ENCODE data around the gene IL5RA. TPM values are rescaled to one million over a fixed set of nuclear protein-coding genes. Genes with fewer than 3 reads are reported as not detected.

The IL5RA gene
- total and polyA plus RNA-seq, 10 of the 15 experiments (the other 5 are each of a cell fraction or from before 2014, with no cell fraction given): 0.04 to 0.53 (median 0.14) TPM; not detected in 6

DNA sequence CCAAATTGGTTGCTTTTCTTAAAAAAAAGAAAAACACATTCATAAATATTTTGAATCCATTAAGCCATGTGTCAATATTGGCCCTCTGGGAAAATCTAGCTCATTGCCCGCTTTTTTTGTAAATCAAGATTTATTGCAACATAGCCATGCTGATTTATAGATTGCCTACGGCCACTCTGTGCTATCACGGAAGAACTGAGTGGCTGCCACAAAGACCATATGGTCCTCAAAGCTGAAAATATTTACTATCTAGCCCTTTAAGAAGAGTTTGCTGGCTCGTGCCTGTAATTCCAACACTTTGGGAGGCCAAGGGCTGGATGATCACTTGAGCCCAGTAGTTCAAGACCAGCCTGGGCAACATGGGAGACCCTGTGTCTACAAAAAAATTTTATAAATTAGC lies 45.9 kb downstream of the IL5RA start (continued):
- TF ChIP-seq, protein P1, sequence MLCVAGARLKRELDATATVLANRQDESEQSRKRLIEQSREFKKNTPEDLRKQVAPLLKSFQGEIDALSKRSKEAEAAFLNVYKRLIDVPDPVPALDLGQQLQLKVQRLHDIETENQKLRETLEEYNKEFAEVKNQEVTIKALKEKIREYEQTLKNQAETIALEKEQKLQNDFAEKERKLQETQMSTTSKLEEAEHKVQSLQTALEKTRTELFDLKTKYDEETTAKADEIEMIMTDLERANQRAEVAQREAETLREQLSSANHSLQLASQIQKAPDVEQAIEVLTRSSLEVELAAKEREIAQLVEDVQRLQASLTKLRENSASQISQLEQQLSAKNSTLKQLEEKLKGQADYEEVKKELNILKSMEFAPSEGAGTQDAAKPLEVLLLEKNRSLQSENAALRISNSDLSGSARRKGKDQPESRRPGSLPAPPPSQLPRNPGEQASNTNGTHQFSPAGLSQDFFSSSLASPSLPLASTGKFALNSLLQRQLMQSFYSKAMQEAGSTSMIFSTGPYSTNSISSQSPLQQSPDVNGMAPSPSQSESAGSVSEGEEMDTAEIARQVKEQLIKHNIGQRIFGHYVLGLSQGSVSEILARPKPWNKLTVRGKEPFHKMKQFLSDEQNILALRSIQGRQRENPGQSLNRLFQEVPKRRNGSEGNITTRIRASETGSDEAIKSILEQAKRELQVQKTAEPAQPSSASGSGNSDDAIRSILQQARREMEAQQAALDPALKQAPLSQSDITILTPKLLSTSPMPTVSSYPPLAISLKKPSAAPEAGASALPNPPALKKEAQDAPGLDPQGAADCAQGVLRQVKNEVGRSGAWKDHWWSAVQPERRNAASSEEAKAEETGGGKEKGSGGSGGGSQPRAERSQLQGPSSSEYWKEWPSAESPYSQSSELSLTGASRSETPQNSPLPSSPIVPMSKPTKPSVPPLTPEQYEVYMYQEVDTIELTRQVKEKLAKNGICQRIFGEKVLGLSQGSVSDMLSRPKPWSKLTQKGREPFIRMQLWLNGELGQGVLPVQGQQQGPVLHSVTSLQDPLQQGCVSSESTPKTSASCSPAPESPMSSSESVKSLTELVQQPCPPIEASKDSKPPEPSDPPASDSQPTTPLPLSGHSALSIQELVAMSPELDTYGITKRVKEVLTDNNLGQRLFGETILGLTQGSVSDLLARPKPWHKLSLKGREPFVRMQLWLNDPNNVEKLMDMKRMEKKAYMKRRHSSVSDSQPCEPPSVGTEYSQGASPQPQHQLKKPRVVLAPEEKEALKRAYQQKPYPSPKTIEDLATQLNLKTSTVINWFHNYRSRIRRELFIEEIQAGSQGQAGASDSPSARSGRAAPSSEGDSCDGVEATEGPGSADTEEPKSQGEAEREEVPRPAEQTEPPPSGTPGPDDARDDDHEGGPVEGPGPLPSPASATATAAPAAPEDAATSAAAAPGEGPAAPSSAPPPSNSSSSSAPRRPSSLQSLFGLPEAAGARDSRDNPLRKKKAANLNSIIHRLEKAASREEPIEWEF (IDR thresholded peaks at IDR 0.05; ENCODE audit: insufficient replicate concordance, low read depth, low read length): no peak
- no peak for TF ChIP-seq POLR2AphosphoS2 (IDR thresholded peaks at IDR 0.05; ENCODE audit: low read depth, low read length)
- no peak for TF ChIP-seq JUNB (IDR thresholded peaks at IDR 0.05)
- TF ChIP-seq SIN3A (IDR thresholded peaks at IDR 0.05; ENCODE audit: low read depth, low read length): no peak
- TF ChIP-seq CHD1 (IDR thresholded peaks at IDR 0.05; ENCODE audit: low read depth, low read length): no peak

DNA sequence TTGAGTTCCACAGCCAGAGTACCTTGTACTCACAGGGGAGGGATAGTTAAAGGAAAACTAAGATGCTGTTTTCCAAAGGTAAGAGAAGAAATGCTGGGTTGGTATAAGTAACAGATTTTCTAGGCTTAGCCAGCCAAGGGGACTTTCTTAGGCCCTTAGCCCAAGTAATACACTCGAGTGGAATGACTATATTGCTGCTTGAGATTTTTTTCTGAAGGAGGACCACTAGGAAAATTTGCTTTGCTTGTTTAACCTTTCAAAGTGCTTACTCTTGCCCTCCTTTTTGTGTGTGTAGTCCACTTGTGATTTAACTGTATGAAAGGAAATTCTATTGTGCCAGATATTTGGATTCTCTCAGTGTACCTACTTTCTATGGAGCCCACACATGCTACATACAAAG lies 50.5 kb downstream of the IL5RA start:
- ChIA-PET RAD21 (ENCODE audit: unreplicated experiment) (no interaction called here), POLR2A (no interaction called here), CTCF (no interaction called here), SMC1A (ENCODE audit: uncharacterized antibody, unreplicated experiment) (no interaction called here)
- Histone ChIP-seq H3K4me3 (no peak overlapping the region), H3K4me1 (ENCODE audit: control insufficient read depth, insufficient read depth, low read length) (no peaks in the 10 kb centered on the region), H3K27ac (ENCODE audit: control insufficient read depth, insufficient read depth) (no peak overlapping the region), H2AFZ (ENCODE audit: control insufficient read depth, low read depth, low read length) (no peak overlapping the region), H4K20me1 (ENCODE audit: control insufficient read depth, insufficient read depth) (no peaks in the 10 kb centered on the region), H3K9ac (ENCODE audit: control insufficient read depth, insufficient read depth, low read length) (no peak overlapping the region), H3K36me3 (ENCODE audit: control insufficient read depth in 2 of 2, insufficient read depth in 2 of 2, low read length in 1 of 2) (no peaks in the 10 kb centered on the region), H3K79me2 (ENCODE audit: control insufficient read depth, insufficient read depth, low read length) (no peaks in the 10 kb centered on the region), H3K9me3 (replicated peaks; ENCODE audit: control insufficient read depth, insufficient read depth, low read length) (no peaks in the 10 kb centered on the region; the same call in 2 of the 3 replicates), H3K27me3 (replicated peaks in 1 of 2; ENCODE audit: control insufficient read depth in 2 of 2, insufficient read depth in 2 of 2, low read length in 1 of 2) (no peaks in the 10 kb centered on the region), H3K4me2 (ENCODE audit: control insufficient read depth, insufficient read depth) (no peak overlapping the region)
- intact Hi-C loops (cut with micrococcal nuclease; ENCODE audit: unreplicated experiment) (no loop called here), in situ Hi-C loops (cut with MboI) (no loop called here)
- BruUV-seq (replicated peaks): no TSS peak
- FAIRE-seq: no peak
- 0% methylated on average over 1 of the region's 1 CpG for WGBS (ENCODE audit: insufficient coverage, insufficient replicate concordance, low lambda C conversion rate, missing lambda C conversion rate)
- ATAC-seq: no peak
- no peak for DNase-seq (ENCODE audit: low read depth, low spot score)
- TF ChIP-seq, protein P2, sequence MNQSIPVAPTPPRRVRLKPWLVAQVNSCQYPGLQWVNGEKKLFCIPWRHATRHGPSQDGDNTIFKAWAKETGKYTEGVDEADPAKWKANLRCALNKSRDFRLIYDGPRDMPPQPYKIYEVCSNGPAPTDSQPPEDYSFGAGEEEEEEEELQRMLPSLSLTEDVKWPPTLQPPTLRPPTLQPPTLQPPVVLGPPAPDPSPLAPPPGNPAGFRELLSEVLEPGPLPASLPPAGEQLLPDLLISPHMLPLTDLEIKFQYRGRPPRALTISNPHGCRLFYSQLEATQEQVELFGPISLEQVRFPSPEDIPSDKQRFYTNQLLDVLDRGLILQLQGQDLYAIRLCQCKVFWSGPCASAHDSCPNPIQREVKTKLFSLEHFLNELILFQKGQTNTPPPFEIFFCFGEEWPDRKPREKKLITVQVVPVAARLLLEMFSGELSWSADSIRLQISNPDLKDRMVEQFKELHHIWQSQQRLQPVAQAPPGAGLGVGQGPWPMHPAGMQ (IDR thresholded peaks at IDR 0.05; ENCODE audit: borderline replicate concordance): no peak
- TF ChIP-seq DPF2 (IDR thresholded peaks at IDR 0.05): no peak
- TF ChIP-seq TARDBP (IDR thresholded peaks at IDR 0.05; ENCODE audit: borderline replicate concordance): no peak
- no peak for TF ChIP-seq TBL1XR1 (IDR thresholded peaks at IDR 0.05; ENCODE audit: low read depth, low read length)
- TF ChIP-seq, protein P1 (IDR thresholded peaks at IDR 0.05; ENCODE audit: insufficient replicate concordance, low read depth, low read length): no peak
- no peak for TF ChIP-seq RB1 (IDR thresholded peaks at IDR 0.05; ENCODE audit: borderline replicate concordance)
- no peak for TF ChIP-seq SMAD5 (IDR thresholded peaks at IDR 0.05; ENCODE audit: low read depth)
- TF ChIP-seq CHD2 (IDR thresholded peaks at IDR 0.05; ENCODE audit: borderline replicate concordance, low read depth, low read length): no peak
- no peak for TF ChIP-seq RAD21 (IDR thresholded peaks at IDR 0.05; ENCODE audit: insufficient read depth, low read depth, low read length)

Data from GM12878 (cell line).